ENCODE results near the gene EIF2B2. TPM values are rescaled to one million over a fixed set of nuclear protein-coding genes. Genes with fewer than 3 reads are reported as not detected.

Gene EIF2B2
- total and polyA plus RNA-seq, 2 experiments from 2014 or later = 40.6 to 50.2 TPM

DNA sequence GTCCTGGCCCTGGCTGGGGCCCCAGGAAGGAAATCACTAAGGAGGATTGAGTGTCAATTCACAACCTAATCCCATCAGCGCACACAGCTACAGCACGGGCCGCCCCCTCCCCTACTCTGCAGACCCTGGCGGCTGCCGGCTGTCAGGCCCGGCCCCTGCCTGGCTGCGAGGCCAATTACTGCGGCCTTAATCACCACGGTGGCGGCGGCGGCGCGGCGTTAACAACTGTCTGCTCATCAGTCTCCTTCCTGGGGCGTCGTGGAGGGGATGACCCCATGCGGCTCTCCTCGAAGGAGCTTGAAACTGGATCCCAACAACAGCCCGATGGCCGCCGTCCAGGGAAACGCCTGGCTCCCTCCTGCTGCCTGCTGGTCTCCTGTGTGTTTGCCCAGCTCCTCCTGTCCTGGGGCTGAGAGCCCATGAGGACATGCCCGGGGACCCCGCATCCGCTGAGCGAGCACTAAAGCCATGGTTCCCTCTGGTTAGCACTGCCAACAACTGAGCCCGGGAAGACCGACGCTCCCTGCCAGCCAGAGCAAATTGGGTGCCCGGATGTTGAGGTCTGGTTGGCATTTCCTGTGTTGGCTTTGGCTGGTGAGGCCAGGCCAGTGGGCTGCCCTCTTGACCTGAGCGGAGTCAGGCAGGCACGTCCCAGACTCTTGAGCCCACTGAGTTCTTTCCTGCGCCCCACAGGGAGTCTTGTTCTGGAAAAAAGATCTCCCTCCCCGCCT is 21.8 kb upstream of the EIF2B2 start:
- no peak overlapping the region for H3K27ac ChIP-seq
- H2AFZ ChIP-seq = no peak overlapping the region
- H3K9ac ChIP-seq = no peak overlapping the region
- peaks cover 8% of the 10 kb centered on the region; the same call in 1 of the 2 replicates for H3K4me1 ChIP-seq (ENCODE audit: insufficient read depth)
- in situ Hi-C loops (cut with MboI) = no loop called here
- WGBS, 2 experiments (ENCODE audit: low coverage in 1 of 2, low lambda C conversion rate in 2 of 2, missing lambda C conversion rate in 2 of 2) = 51 to 54% methylated on average over 30 to 35 of the region's 35 CpGs
- H3K4me2 ChIP-seq (ENCODE audit: unreplicated experiment) = peak overlapping the region; percentile 8
- H3K79me2 ChIP-seq (ENCODE audit: insufficient read depth) = no peaks in the 10 kb centered on the region
- no peaks in the 10 kb centered on the region for H3F3A ChIP-seq (ENCODE audit: insufficient read depth)
- no peaks in the 10 kb centered on the region for H3K9me3 ChIP-seq (ENCODE audit: low read depth)
- no peaks in the 10 kb centered on the region for H3K36me3 ChIP-seq (ENCODE audit: low read depth)
- H3K9me2 ChIP-seq (ENCODE audit: insufficient read depth) = no peaks in the 10 kb centered on the region
- H3K27me3 ChIP-seq (replicated peaks; ENCODE audit: insufficient read depth) = no peaks in the 10 kb centered on the region
- TF ChIP-seq EZH2 (IDR thresholded peaks at IDR 0.05; ENCODE audit: insufficient read depth, poor library complexity, severe bottlenecking) (no peak), EZH2phosphoT487 (IDR thresholded peaks at IDR 0.05; ENCODE audit: insufficient read depth, low read depth) (no peak)
- H4K20me1 ChIP-seq (ENCODE audit: insufficient read depth) = no peaks in the 10 kb centered on the region
- DNase-seq = peak; percentile 45
- H3K4me3 ChIP-seq = no peak overlapping the region

GRCh38 chr14:74981462-74981782 is 21.3 kb upstream of the EIF2B2 start:
- Histone ChIP-seq H3K27me3 (replicated peaks; ENCODE audit: insufficient read depth) (no peaks in the 10 kb centered on the region), H2AFZ (no peak overlapping the region), H3F3A (ENCODE audit: insufficient read depth) (no peaks in the 10 kb centered on the region), H3K36me3 (ENCODE audit: low read depth) (no peaks in the 10 kb centered on the region), H3K4me1 (ENCODE audit: insufficient read depth) (peaks cover 8% of the 10 kb centered on the region; the same call in 1 of the 2 replicates), H3K4me2 (ENCODE audit: unreplicated experiment) (no peak overlapping the region), H3K4me3 (no peak overlapping the region), H3K9me3 (ENCODE audit: low read depth) (no peaks in the 10 kb centered on the region), H3K79me2 (ENCODE audit: insufficient read depth) (no peaks in the 10 kb centered on the region), H3K27ac (no peak overlapping the region), H3K9me2 (ENCODE audit: insufficient read depth) (no peaks in the 10 kb centered on the region), H4K20me1 (ENCODE audit: insufficient read depth) (no peaks in the 10 kb centered on the region), H3K9ac (no peak overlapping the region)
- no peak for TF ChIP-seq EZH2 (IDR thresholded peaks at IDR 0.05; ENCODE audit: insufficient read depth, poor library complexity, severe bottlenecking)
- no peak for TF ChIP-seq EZH2phosphoT487 (IDR thresholded peaks at IDR 0.05; ENCODE audit: insufficient read depth, low read depth)
- in situ Hi-C loops (cut with MboI) = no loop called here
- DNase-seq = no peak
- WGBS, 2 experiments (ENCODE audit: low coverage in 1 of 2, low lambda C conversion rate in 2 of 2, missing lambda C conversion rate in 2 of 2) = 97 to 99% methylated on average over 7 to 9 of the region's 9 CpGs

- WGBS, 2 experiments (ENCODE audit: low coverage in 1 of 2, low lambda C conversion rate in 2 of 2, missing lambda C conversion rate in 2 of 2) = 81 to 100% methylated on average over 5 of the region's 5 CpGs
- Histone ChIP-seq H2AFZ (no peak overlapping the region), H3K36me3 (ENCODE audit: low read depth) (no peaks in the 10 kb centered on the region), H3K27me3 (replicated peaks; ENCODE audit: insufficient read depth) (no peaks in the 10 kb centered on the region), H3K9me3 (ENCODE audit: low read depth) (no peaks in the 10 kb centered on the region), H4K20me1 (ENCODE audit: insufficient read depth) (no peaks in the 10 kb centered on the region), H3K79me2 (ENCODE audit: insufficient read depth) (no peaks in the 10 kb centered on the region), H3K9me2 (ENCODE audit: insufficient read depth) (no peaks in the 10 kb centered on the region), H3K9ac (no peak overlapping the region), H3K27ac (no peak overlapping the region), H3F3A (ENCODE audit: insufficient read depth) (no peaks in the 10 kb centered on the region), H3K4me1 (ENCODE audit: insufficient read depth) (peaks cover 8% of the 10 kb centered on the region; the same call in 1 of the 2 replicates), H3K4me2 (ENCODE audit: unreplicated experiment) (no peak overlapping the region), H3K4me3 (no peak overlapping the region)
- in situ Hi-C loops (cut with MboI) = no loop called here
- TF ChIP-seq EZH2phosphoT487 (IDR thresholded peaks at IDR 0.05; ENCODE audit: insufficient read depth, low read depth) = no peak
- DNase-seq = no peak
Observed at GRCh38 chr14:74981833-74982232, 20.9 kb upstream of the EIF2B2 start.

DNA sequence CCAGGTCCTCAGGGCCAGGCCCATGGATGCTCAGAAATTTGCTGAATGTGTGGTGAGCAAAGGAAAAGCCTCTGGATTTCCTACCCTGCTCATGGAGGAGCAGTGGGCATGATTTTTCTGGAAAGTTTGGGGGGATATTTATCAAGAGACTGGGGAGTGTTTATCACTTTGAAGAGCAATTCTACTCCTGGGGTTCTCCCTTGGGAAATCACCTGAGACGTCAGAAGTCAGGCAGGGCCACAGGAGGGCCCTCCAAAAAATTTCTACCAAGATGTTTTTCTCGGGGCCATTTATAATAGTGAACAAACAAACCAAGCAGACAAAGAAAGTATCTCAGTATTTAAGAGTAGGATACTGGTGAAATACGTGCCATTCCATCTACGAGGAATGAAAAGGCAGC is 20.1 kb upstream of the EIF2B2 start:
- Histone ChIP-seq H3K9ac (no peak overlapping the region), H3K27ac (no peak overlapping the region), H4K20me1 (ENCODE audit: insufficient read depth) (no peaks in the 10 kb centered on the region), H3K79me2 (ENCODE audit: insufficient read depth) (no peaks in the 10 kb centered on the region), H3K27me3 (replicated peaks; ENCODE audit: insufficient read depth) (no peaks in the 10 kb centered on the region), H3F3A (ENCODE audit: insufficient read depth) (no peaks in the 10 kb centered on the region), H3K4me2 (ENCODE audit: unreplicated experiment) (no peak overlapping the region), H3K36me3 (ENCODE audit: low read depth) (no peaks in the 10 kb centered on the region), H3K4me3 (no peak overlapping the region), H2AFZ (no peak overlapping the region), H3K9me2 (ENCODE audit: insufficient read depth) (no peaks in the 10 kb centered on the region), H3K9me3 (ENCODE audit: low read depth) (no peaks in the 10 kb centered on the region), H3K4me1 (ENCODE audit: insufficient read depth) (peaks cover 8% of the 10 kb centered on the region; the same call in 1 of the 2 replicates)
- in situ Hi-C loops (cut with MboI) = no loop called here
- TF ChIP-seq EZH2 (IDR thresholded peaks at IDR 0.05; ENCODE audit: insufficient read depth, poor library complexity, severe bottlenecking) (no peak), EZH2phosphoT487 (IDR thresholded peaks at IDR 0.05; ENCODE audit: insufficient read depth, low read depth) (no peak)
- WGBS, 2 experiments (ENCODE audit: low coverage in 1 of 2, low lambda C conversion rate in 2 of 2, missing lambda C conversion rate in 2 of 2) = 93 to 94% methylated on average over 4 of the region's 4 CpGs
- no peak for DNase-seq
